ENCODE data around the gene THSD4.

The THSD4 gene

GRCh38 chr15:71753346-71753745 is 638.1 kb downstream of the THSD4 start:
- DNase-seq (ENCODE audit: low spot score) = peak; percentile 60

- DNase-seq (ENCODE audit: low spot score) = no peak
Observed at GRCh38 chr15:71754660-71755059, 639.4 kb downstream of the THSD4 start.

GRCh38 chr15:71755092-71755970 is 640.1 kb downstream of the THSD4 start:
- DNase-seq (ENCODE audit: low spot score) = peak; percentile 29

GRCh38 chr15:71756599-71757352 is 641.5 kb downstream of the THSD4 start:
- DNase-seq (ENCODE audit: low spot score) = peak; percentile 36

- peak; percentile 95 for DNase-seq (ENCODE audit: low spot score)
Observed at GRCh38 chr15:71757741-71758530, 642.7 kb downstream of the THSD4 start.

GRCh38 chr15:71758711-71759110 is 643.4 kb downstream of the THSD4 start:
- DNase-seq (ENCODE audit: low spot score) = no peak

- DNase-seq (ENCODE audit: low spot score) = no peak
Observed at GRCh38 chr15:71760852-71761251, 645.6 kb downstream of the THSD4 start.

GRCh38 chr15:71761649-71762048 is 646.4 kb downstream of the THSD4 start:
- DNase-seq (ENCODE audit: low spot score) = peak; percentile 98

- DNase-seq (ENCODE audit: low spot score) = no peak
Observed at GRCh38 chr15:71768184-71768583, 652.9 kb downstream of the THSD4 start.

- no peak for DNase-seq (ENCODE audit: low spot score)
Observed at GRCh38 chr15:71773206-71773859, 658.1 kb downstream of the THSD4 start.

- DNase-seq (ENCODE audit: low spot score) = no peak
Observed at GRCh38 chr15:71775856-71776255, 660.6 kb downstream of the THSD4 start.

GRCh38 chr15:71776304-71776703 is 661.0 kb downstream of the THSD4 start:
- DNase-seq (ENCODE audit: low spot score) = no peak

- DNase-seq (ENCODE audit: low spot score) = no peak
Observed at GRCh38 chr15:71777216-71777943, 662.1 kb downstream of the THSD4 start.

GRCh38 chr15:71779073-71779797 is 664.0 kb downstream of the THSD4 start:
- DNase-seq (ENCODE audit: low spot score) = no peak

GRCh38 chr15:71780115-71780976 is 665.1 kb downstream of the THSD4 start:
- peak; percentile 52 for DNase-seq (ENCODE audit: low spot score)

GRCh38 chr15:71781179-71781964 is 666.1 kb downstream of the THSD4 start:
- DNase-seq (ENCODE audit: low spot score) = peak; percentile 45

- DNase-seq (ENCODE audit: low spot score) = no peak
Observed at GRCh38 chr15:71781965-71782265, 666.6 kb downstream of the THSD4 start.

- DNase-seq (ENCODE audit: low spot score) = no peak
Observed at GRCh38 chr15:71782422-71783165, 667.3 kb downstream of the THSD4 start.
